Cardiac septum (tissue), 1 donor: ENCODE results near the gene SLC25A22. TPM values are rescaled to one million over a fixed set of nuclear protein-coding genes. Genes with fewer than 3 reads are reported as not detected.

ENCODE experiments used
- DNase-seq: peaks from one replicate; pipeline ENCODE4 v3.0.0-alpha.2; 2020; ENCODE audit warnings: low spot score
- intact Hi-C: fragments of 100-400 bp; cut with DNase I; formaldehyde crosslinking; loops from one replicate; pipeline ENCODE4 v1.14.0; 2022
- total RNA-seq: library from RNA; stranded (reverse); fragmentation: NEBNext Ultra II Directional; extraction: Animal tissue kit (Norgen Biotek cat#: 25700); gene quantifications from one replicate; pipeline ENCODE4 v1.2.1, GENCODE V29; 2021
- donor health status: DM: no; HTN: no; CAD: no.

The SLC25A22 gene
- total RNA-seq, 1 donor from 2014 or later = 4.7 TPM

DNA sequence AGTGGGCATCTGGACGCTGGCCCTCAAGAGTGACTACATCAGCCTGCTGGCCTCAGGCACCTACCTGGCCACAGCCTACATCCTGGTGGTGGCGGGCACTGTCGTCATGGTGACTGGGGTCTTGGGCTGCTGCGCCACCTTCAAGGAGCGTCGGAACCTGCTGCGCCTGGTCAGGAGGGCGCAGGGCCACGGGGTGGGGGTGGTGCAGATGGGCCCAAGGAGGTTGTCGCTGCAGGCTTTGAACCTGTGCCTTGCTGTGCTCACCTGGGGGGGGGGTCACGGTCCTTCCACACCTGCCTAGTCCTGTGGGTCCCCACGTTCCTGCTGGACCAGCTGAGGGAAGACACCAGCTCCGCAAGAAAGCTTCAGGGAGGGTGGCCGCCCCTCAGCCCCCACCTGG lies 38.2 kb upstream of the SLC25A22 start:
- intact Hi-C loops = no loop called here

DNA sequence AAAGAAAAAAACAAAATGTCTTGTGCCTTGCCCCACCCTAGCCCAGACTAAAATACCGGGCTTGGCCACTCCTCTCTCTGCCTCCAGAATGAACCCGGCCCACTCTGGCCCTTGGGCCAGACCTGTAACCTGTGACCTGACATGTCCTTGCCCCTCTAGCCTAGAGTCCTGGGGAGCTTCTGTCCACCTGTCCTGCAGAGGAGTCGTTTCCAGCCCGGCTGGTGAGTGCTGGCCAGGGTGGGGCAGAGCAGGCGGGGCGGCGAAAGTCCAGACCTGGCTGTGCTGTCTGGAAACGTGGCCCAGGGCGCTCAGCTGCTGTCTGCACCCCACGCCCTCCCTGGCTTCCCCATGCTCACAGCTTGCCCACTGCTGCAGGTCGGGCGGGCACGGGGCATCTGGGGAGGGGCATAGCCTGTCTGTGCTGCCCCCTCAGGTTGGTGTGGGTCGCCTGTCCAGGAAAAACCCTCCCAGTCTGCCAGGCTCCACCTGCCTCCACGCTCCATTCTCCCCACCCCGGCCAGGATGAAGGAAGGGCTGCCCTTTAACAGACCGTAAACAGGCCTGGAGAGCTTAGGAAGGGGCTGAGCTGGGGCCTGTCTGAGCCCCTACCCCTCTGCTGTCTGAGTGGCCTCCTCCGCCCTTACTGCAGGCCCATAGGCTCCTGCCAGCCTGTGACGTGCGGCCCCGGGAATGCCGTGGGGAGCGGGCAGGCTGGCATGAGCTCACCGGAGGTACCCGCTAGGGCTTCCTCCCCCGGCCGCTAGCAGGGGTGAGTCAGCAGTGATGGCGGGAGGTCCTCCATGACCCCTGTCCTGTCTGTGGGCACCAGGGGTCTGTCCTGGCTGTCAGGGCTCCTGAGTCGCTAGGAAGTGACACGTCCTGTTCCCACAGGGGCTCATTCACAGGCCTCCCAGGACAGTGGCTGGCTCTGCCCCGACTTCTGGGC lies 36.6 kb upstream of the SLC25A22 start:
- peak; percentile 91 for DNase-seq
- intact Hi-C loops = no loop called here

More for the DNA sequence above, 38.2 kb upstream of the SLC25A22 start:
- DNase-seq = no peak

DNA sequence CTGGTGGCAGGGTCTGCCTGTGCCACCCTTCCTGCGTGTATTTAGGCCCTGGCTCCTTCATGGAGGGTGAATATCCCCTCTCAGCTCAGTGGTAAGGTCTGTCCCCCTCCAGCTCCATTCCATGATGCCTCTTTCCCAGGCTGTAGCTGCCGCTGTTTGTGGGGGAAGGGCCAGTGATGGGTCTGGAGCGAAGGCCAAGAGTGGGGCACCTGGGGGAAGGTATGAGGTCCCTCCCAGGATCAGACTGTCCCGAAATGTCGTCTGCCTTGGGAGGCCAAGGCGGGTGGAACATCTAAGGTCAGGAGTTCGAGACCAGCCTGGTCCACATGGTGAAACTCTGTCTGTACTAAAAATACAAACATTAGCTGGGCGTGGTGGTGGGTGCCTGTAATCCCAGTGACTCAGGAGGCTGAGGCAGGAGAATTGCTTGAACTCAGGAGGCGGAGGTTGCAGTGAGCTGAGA lies 35.8 kb upstream of the SLC25A22 start:
- DNase-seq = no peak
- intact Hi-C loops = no loop called here

DNA sequence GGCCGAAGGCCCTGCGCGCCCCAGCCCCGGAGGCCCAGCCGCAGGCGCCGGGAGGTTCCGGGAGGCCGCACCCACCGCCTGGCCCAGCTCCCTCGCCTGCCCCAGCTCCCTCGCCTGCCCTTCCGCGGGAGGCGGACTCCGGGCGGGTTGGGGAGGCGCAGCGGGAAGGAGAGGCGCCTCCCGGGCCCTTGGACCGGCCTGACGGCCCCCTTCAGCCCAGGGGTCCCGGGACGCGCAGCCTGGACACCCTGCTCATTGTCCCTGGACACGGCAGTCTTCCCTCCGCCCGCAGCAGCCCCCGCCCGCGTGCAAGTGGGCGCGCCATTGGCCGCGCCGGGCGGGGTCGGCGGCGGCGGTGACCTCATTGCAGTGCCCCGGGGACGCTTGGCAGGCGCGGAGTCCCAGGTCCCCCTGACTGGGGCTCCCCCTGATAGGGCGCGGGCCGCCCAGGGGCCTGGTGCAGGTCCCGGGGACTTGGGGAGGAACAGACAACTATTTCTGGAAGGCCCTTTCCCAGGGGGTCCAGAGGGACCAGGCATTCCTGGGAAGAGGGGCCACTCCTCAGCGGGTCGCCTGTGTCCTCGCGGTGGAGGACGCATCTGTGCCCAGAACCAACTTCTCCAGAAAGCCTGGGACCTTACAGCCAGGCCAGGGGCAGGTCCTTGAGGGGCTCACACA lies 35.2 kb upstream of the SLC25A22 start:
- peak; percentile 85 for DNase-seq
- intact Hi-C loops = no loop called here

DNA sequence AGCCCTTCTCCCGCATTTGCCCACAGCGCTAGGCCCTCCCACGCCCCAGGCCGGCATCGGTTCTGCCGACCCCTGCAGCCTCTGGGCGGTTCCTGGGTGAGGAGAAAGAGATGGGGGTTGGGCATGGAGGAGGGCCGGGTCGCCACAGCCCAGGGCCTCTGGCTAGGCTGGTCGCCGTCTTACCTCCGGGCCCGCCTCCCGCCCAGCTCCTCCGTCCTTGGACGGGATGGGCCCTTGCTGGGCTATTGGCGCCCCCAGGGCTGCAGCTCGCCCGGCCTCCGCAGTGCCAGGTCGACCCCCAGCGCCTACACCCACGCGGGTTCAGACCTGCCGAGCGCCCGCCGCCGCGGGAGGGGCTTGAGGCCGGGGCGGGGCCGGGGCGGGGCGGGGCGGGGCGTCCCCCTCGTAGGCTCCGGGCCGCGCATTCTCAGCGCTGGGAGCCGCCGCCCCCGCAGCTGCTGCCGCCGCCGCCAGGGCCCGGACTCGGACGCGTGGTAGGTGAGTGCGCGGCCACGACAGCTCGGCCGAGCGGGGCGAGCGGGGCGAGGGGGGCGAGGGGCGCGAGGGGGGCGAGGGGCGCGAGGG lies 34.5 kb upstream of the SLC25A22 start, which contains the start of gene CD151:
Gene CD151 (plus strand): TSS at position 424 of the 585 bp plus-strand sequence. CDS start 3,118 bp downstream, outside the sequence.
- peak; percentile 81 for DNase-seq
- intact Hi-C loops = no loop called here

DNA sequence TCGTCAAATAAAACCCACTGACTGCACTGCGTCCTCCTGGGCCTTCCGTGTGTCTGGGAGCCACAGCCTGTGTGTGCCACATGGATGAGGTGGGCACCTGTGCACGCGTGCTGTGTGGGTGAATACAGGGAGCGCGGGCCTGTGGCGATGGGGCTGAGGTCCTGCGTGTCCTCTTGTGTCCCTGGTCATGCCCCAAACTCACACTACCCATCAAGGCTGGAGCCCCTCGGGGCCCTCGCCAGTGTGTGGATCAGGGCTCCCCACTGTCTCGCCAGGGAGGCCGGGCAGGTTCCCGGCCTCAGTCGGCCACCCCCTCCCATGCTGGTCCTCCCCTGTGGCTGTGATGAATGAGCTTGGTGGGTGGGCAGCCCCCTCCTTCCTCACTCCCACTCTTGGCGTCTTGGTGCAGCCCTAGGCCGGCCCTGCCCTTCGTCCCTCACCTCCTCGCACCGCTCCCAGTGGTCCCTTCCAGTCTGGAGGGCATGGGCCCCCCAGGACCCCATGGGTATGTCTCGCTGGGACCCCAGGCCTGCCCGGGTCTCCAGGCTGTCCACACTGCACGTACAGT lies 34.0 kb upstream of the SLC25A22 start:
- intact Hi-C loops = no loop called here
- no peak for DNase-seq

DNA sequence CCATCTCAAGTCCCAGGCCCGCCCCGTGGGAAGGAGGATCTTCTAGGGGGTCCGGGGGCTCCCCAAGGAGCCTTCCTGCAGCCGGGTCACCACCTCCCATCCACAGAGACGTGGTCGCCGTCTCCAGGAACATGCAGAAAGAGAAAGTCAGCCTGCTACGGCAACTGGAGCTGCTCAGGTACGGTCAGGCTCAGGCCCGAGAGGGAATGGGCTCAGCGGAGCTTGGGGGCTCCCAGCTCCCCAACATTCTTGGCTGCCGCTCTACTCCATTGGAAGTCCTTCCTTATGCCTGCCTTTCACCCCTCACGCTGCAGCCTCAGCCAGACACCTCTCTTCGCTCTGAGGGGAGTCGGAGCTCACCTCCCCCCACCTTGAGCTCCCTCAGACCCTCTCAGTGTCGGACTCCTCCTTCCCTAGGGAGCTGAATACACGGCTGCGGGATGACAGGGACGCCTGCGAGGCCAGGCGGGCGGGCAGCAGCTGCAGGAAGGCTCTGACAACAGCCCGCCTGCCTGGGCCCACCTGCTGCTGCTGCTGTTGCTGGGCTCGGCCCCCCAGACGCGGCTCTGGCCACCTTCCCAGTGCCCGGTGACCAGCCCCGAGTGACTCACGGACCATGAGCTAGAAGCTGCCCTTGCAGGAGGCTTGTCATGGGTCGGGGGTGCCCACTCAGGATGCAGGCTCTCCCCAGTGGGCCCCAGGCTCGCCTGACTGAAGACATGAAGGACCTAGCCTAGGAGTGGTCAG lies 33.2 kb upstream of the SLC25A22 start:
- intact Hi-C loops = no loop called here
- no peak for DNase-seq

DNA sequence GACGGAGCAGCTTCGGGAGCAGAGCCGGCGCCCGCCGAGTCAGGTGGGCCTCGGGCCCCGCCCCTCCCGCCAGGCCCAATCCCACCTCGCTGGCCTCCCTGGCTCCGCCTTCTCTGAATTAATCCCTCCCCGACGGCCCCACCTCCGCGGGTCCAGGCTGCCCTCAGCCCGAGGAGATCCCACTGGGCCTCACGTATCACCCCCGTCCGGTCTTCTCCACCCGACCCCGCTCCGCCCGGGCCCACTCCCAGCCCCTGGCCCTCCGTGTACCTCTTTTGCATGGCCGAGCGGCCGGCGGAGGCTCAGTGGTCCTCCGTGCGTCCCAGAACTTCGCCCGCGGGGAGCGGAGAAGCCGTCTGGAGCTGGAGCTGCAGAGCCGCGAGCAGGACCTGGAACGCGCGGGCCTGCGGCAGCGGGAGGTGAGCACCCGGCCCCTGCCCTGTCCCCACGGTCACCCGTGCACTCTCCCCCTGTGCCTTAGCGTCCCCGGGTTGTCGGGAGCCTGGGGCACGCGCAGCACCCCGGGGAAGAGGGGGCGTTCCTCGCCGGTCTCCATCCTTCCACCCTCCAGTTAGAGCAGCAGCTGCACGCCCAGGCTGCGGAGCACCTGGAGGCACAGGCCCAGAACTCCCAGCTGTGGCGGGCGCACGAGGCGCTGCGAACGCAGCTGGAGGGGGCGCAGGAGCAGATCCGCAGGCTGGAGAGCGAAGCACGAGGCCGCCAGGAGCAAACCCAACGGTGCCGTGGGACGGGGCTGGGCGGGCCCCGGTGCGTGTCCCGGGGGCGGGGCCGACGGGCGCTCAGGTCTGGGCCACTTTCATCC lies 32.4 kb upstream of the SLC25A22 start:
- intact Hi-C loops = no loop called here
- peak; percentile 84 for DNase-seq

DNA sequence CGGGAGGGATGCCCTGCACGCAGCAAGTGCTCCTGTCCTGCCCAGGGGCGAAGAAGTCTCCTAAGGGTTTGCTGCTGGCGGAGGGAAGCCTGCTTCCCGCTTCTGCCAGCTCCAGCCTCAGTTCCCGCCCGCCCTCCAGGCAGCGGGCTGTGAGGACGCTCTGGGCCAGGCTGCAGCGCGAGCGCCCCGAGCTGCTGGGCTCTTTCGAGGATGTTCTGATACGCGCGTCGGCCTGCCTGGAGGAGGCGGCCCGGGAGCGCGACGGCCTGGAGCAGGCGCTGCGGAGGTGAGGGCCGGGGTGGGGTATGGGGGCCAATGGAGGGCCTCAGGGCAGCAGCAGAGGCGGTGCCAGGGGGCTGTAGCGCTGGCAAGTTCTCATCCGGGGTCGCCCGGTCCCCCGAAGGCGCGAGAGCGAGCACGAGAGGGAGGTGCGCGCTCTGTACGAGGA lies 31.8 kb upstream of the SLC25A22 start:
- intact Hi-C loops = no loop called here
- DNase-seq = no peak

DNA sequence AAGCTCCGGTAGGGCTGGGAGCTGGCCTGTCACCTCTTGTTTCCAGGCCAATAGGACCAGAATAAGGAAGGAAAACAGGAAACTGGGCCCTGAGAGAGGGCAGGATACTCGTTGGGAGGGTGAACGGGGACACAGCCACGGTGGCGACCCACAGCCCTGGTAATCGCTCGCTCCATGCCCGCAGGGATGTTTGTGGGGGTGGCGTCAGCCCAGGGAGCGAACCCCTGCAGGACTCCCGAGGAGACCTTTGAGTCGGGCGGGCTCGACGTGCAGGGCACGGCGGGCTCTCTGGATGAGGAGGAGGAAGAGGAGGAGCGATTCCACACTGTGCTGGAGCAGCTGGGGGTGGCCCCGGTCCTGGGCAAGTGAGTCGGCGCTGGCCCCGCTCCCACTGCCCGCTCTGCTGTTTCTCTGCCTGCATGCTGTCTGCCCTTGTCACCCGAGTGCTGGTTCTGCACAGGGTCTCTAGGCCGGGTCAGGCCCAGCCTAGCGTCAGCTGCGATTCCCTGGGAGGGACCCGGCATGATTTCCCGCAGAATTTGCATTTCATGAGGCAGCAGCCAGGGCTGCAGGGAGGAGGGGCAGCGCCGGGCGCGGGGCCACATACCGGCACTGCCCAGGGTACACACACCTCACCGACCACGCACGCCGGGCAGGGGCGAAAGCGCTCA lies 31.2 kb upstream of the SLC25A22 start:
- intact Hi-C loops = no loop called here
- peak; percentile 83 for DNase-seq

DNA sequence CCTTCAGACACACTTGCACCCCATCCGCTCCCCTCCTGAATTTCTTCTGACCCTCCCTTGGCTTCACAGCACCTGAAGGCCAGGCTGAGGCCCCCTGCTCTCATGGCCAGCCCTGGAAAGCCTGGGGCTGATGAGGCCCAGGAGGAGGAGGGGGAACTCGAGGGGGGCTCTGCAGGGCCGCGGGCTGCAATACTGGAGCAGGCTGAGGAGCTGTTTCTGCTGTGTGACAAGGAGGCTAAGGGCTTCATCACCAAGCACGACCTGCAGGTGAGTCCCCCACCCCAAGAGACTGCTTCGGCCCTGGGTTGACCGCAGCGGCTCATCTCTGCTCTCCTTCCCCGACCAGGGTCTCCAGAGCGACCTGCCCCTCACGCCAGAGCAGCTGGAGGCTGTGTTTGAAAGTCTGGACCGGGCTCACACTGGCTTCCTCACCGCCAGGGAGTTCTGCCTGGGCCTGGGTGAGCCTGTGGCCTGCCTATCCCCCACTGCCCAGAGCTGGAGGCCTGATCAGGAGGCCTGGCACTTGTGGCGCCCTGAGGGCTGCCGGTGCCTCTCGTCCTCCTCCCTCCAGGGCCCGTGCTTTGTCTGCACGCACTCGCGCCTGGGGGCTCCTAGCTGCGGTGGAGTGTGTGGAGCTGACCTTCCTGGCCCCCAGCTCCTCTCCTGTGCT lies 30.6 kb upstream of the SLC25A22 start:
- intact Hi-C loops = no loop called here
- no peak for DNase-seq

DNA sequence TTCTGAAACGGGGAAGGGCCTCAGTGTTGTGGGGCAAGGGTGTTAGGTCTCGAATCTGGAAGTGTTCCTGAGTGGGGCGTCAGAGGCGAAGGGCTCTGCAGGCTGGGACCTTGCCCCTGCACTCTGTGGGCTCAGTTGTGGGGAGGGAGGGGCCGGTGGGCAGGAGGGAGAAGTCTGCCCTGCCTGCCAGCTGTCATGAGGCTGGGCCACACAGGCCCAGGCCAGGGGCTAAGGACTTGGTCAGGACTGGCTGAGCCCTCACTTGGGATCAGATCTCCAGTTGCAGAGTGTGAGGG lies 29.8 kb upstream of the SLC25A22 start, which contains the start of gene CRACR2B:
Gene CRACR2B (plus strand): TSS at position 23 of the 296 bp plus-strand sequence. CDS start 689 bp downstream, outside the sequence.
- no peak for DNase-seq
- intact Hi-C loops = no loop called here

DNA sequence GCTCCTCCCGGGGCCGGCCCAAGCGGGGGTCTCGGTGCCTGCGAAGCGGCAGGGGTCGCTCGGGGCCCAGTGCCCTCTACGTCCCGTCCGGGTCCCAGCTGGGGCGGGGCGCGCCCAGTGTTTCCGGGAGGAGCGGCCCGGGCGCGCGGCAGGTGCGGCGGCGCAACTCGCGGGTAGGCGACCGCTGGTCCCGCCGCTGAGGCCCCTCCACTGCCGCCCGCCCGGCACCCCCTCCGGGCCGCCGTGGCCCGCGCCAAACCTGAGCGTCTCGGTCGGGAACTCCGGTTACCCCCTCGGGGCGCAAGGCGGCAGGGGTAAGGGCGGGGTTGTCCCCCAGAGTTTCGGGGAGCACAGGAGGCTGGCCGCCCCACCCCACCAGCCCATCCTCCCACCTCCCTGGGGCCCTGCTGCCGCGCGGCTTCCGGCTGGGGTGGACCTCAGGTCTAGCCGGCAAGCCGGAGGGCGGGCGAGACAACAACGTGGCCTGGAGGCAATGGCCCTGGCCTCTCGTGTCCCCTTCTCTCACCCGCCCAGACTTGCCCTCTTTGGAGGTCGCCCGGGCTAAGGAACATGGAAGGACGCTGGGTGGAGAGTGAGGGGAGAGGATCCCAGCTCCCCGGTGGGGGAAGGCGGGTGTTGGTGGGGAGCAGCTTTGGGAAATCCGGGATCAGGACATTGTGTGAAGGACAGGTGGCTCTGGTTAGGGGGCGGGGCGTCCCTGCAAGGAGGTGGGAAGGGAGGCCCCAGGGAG lies 29.2 kb upstream of the SLC25A22 start:
- intact Hi-C loops = no loop called here
- DNase-seq = no peak

DNA sequence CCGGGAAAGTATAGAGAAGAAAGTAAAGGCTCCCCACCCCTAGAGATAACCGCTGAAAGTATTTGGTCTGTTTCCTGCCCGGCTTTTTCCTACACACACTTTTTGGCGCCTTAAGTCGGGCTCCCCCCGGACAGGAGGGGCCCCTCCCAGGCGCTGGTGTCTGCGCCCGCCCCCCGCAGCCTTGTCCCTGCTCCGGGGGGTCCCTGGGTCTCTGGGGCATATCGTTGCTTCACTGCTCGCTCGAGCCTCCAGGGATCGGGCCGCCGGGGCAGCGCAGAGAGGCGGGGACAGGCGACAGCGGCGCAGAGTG lies 28.7 kb upstream of the SLC25A22 start:
- no peak for DNase-seq
- intact Hi-C loops = no loop called here

DNA sequence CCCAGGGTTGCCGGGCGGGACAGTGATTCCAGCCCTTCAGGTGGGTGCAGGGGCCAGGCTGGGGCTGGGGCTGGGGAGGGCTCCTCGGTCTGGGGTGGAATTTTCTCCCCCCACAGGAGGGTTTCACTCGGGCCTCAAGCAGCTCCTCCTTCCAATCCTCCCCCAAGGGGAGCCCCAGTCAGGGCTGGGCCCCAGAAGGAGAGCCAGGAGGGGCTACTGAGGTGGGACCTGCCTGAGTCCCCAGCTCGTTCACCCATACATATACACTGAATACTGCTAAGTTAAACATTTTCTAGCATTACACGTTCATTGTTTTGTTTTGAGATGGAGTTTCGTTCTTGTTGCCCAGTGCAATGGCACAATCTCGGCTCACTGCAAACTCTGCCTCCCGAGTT lies 28.1 kb upstream of the SLC25A22 start:
- intact Hi-C loops = no loop called here
- no peak for DNase-seq

DNA sequence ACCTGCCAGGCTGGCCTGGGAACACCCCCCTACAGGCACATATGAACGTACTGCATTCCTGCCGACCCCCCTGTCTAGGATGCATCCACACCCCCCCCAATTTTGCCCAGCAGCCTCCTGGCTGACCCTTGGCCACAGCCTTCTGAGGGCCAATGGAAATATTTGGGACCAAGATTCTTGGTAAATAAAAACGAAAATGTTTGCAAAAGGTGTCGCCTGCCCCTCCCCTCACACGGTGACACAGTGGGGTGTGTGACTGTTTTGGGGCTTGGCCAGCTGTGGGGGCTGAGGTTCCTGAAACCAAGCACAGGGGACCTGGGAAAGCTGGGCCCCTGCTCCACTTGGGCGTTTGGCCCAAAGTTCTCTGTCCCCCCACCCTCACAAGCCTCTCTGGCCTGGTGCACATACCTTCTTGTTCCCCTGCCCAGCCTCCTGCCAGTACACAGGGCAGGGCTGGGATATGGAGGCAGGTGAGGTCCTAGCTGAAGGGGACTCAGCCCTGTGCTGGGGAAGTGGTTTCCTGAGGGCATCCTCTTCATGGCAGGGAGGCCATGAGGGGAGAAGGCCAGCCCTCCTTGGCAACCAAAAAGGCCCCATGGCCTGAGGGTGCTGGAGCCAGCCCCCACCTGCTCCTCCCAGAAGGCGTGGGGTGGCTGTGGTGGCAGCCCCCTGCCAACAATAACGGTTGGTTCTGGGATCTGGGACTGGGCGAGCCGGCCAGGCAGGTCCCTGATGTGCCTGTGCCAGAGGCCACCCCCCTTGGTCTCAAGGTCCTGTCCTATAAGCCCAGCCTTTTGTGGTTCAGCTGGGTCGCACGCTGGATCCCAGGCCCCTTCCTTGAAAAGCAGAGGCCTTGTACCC lies 27.5 kb upstream of the SLC25A22 start:
- no peak for DNase-seq
- intact Hi-C loops = no loop called here
